Upper lobe of right lung (tissue), 1 donor: ENCODE measurements around the gene NUP50. TPM values are rescaled to one million over a fixed set of nuclear protein-coding genes. Genes with fewer than 3 reads are reported as not detected.
A peak's percentile ranks its signal among the peaks of the same experiment; 100 is the strongest.

Source experiments
- ATAC-seq: fragments of 200-7000 bp; cut with Tn5 transposase; one replicate; pipeline ENCODE4 v1.9.1; 2020; ENCODE audit warnings: mild to moderate bottlenecking, moderate library complexity
- DNase-seq: peaks from one replicate; pipeline ENCODE4 v3.0.0-alpha.2; 2020
- H3K27ac ChIP-seq: fragments of 200-600 bp; one replicate; pipeline ENCODE4 v1.8.0; 2022
- H3K27me3 ChIP-seq: fragments of 200-600 bp; one replicate; pipeline ENCODE4 v1.8.0; 2022; ENCODE audit warnings: mild to moderate bottlenecking
- H3K36me3 ChIP-seq: fragments of 200-600 bp; one replicate; pipeline ENCODE4 v1.8.0; 2022
- H3K4me1 ChIP-seq: fragments of 200-600 bp; one replicate; pipeline ENCODE4 v1.8.0; 2022
- H3K4me3 ChIP-seq: fragments of 200-600 bp; one replicate; pipeline ENCODE4 v1.8.0; 2022; ENCODE audit warnings: mild to moderate bottlenecking
- H3K9me3 ChIP-seq: fragments of 200-600 bp; one replicate; pipeline ENCODE4 v1.8.0; 2022
- CTCF ChIP-seq: fragments of 200-600 bp; IDR thresholded peaks from one replicate; pipeline ENCODE4 v1.8.0; 2022; ENCODE audit warnings: antibody characterized with exemption
- intact Hi-C: fragments of 100-400 bp; cut with DNase I; formaldehyde crosslinking; loops from one replicate; pipeline ENCODE4 v1.11.0; 2022
- total RNA-seq: library from RNA; stranded (reverse); fragmentation: NEBNext Ultra II Directional; extraction: Animal tissue kit (Norgen Biotek cat#: 25700); gene quantifications from one replicate; pipeline ENCODE4 v1.2.1, GENCODE V29; 2021
- donor health status: DM: no; HTN: yes; CAD: no; lungs with severe emphysema.

Gene NUP50
- total RNA-seq, 1 donor from 2014 or later: 51.5 TPM

- H3K36me3 ChIP-seq: peaks cover 9% of the 10 kb centered on the region
- H3K4me3 ChIP-seq: peak overlapping the region; percentile 35
- no peak overlapping the region for H3K27ac ChIP-seq
- TF ChIP-seq CTCF: no peak
- no peaks in the 10 kb centered on the region for H3K27me3 ChIP-seq
- DNase-seq: no peak
- ATAC-seq: no peak
- H3K9me3 ChIP-seq: no peaks in the 10 kb centered on the region
- intact Hi-C loops: no loop called here
- H3K4me1 ChIP-seq: peaks cover 18% of the 10 kb centered on the region
These were observed 47.7 kb downstream of the NUP50 start for GRCh38 chr22:45211435-45211834.

- H3K27ac ChIP-seq: no peak overlapping the region
- H3K27me3 ChIP-seq: no peaks in the 10 kb centered on the region
- ATAC-seq (no peak), DNase-seq (no peak)
- intact Hi-C loops: no loop called here
- peak overlapping the region; percentile 35 for H3K4me3 ChIP-seq
- no peaks in the 10 kb centered on the region for H3K9me3 ChIP-seq
- no peak for TF ChIP-seq CTCF
- peaks cover 9% of the 10 kb centered on the region for H3K36me3 ChIP-seq
- H3K4me1 ChIP-seq: peaks cover 18% of the 10 kb centered on the region
These were observed 48.1 kb downstream of the NUP50 start for GRCh38 chr22:45211848-45212247.

GRCh38 chr22:45212306-45212709 is 48.6 kb downstream of the NUP50 start:
- DNase-seq: peak; percentile 81
- peak overlapping the region; percentile 35 for H3K4me3 ChIP-seq

GRCh38 chr22:45212992-45213751 is 49.4 kb downstream of the NUP50 start:
- Histone ChIP-seq H3K36me3 (peaks cover 9% of the 10 kb centered on the region), H3K27ac (peak overlapping the region; percentile 36), H3K9me3 (no peaks in the 10 kb centered on the region), H3K27me3 (no peaks in the 10 kb centered on the region), H3K4me1 (peaks cover 18% of the 10 kb centered on the region), H3K4me3 (peak overlapping the region; percentile 35)
- intact Hi-C loops: no loop called here
- DNase-seq (peak; percentile 67), ATAC-seq (peak; percentile 66)
- TF ChIP-seq CTCF: no peak

More at GRCh38 chr22:45212306-45212709, 48.6 kb downstream of the NUP50 start:
- ATAC-seq: peak; percentile 61
- Histone ChIP-seq H3K36me3 (peaks cover 9% of the 10 kb centered on the region), H3K4me1 (peaks cover 18% of the 10 kb centered on the region), H3K27me3 (no peaks in the 10 kb centered on the region), H3K27ac (peak overlapping the region; percentile 36), H3K9me3 (no peaks in the 10 kb centered on the region)
- TF ChIP-seq CTCF: no peak
- intact Hi-C loops: no loop called here

GRCh38 chr22:45216133-45217003 is 52.6 kb downstream of the NUP50 start:
- intact Hi-C loops: no loop called here
- Histone ChIP-seq H3K36me3 (peaks cover 2% of the 10 kb centered on the region), H3K9me3 (no peaks in the 10 kb centered on the region), H3K27ac (no peak overlapping the region), H3K4me1 (peaks cover 18% of the 10 kb centered on the region), H3K27me3 (no peaks in the 10 kb centered on the region), H3K4me3 (no peak overlapping the region)
- no peak for TF ChIP-seq CTCF
- ATAC-seq (no peak), DNase-seq (no peak)
